ENCODE results near the gene FANCI.

The FANCI gene

GRCh38 chr15:89211678-89212170 is 32.1 kb upstream of the FANCI start:
- H3K27me3 ChIP-seq (replicated peaks; ENCODE audit: control insufficient read depth, insufficient read depth, low read length), result no peaks in the 10 kb centered on the region; the same call in none of the 2 replicates
- H3K4me3 ChIP-seq (replicated peaks; ENCODE audit: low read depth, low read length), result no peak overlapping the region
- no peaks in the 10 kb centered on the region for H3K36me3 ChIP-seq (ENCODE audit: control insufficient read depth, insufficient read depth, low read length)
- no peak for TF ChIP-seq CTCF (IDR thresholded peaks at IDR 0.05; ENCODE audit: insufficient read depth, low read length, poor library complexity, severe bottlenecking)
- no peak for DNase-seq (ENCODE audit: extremely low read depth, insufficient read length)

GRCh38 chr15:89215627-89216026 is 28.2 kb upstream of the FANCI start:
- TF ChIP-seq CTCF (IDR thresholded peaks at IDR 0.05; ENCODE audit: insufficient read depth, low read length, poor library complexity, severe bottlenecking), result no peak
- H3K27me3 ChIP-seq (replicated peaks; ENCODE audit: control insufficient read depth, insufficient read depth, low read length), result no peaks in the 10 kb centered on the region; the same call in none of the 2 replicates
- no peak overlapping the region for H3K4me3 ChIP-seq (replicated peaks; ENCODE audit: low read depth, low read length)
- no peak for DNase-seq (ENCODE audit: extremely low read depth, insufficient read length)
- H3K36me3 ChIP-seq (ENCODE audit: control insufficient read depth, insufficient read depth, low read length), result no peaks in the 10 kb centered on the region

- Histone ChIP-seq H3K27me3 (replicated peaks; ENCODE audit: control insufficient read depth, insufficient read depth, low read length) (no peaks in the 10 kb centered on the region; the same call in 1 of the 2 replicates), H3K4me3 (replicated peaks; ENCODE audit: low read depth, low read length) (no peak overlapping the region), H3K36me3 (ENCODE audit: control insufficient read depth, insufficient read depth, low read length) (no peaks in the 10 kb centered on the region)
- no peak for DNase-seq (ENCODE audit: extremely low read depth, insufficient read length)
- no peak for TF ChIP-seq CTCF (IDR thresholded peaks at IDR 0.05; ENCODE audit: insufficient read depth, low read length, poor library complexity, severe bottlenecking)
These were observed 26.7 kb upstream of the FANCI start for GRCh38 chr15:89217031-89217430.

GRCh38 chr15:89217686-89218376 is 25.9 kb upstream of the FANCI start:
- DNase-seq (ENCODE audit: extremely low read depth, insufficient read length), result no peak

GRCh38 chr15:89218531-89218930 is 25.2 kb upstream of the FANCI start:
- no peak for TF ChIP-seq CTCF (IDR thresholded peaks at IDR 0.05; ENCODE audit: insufficient read depth, low read length, poor library complexity, severe bottlenecking)
- DNase-seq (ENCODE audit: extremely low read depth, insufficient read length), result no peak
- no peak overlapping the region for H3K4me3 ChIP-seq (replicated peaks; ENCODE audit: low read depth, low read length)
- H3K36me3 ChIP-seq (ENCODE audit: control insufficient read depth, insufficient read depth, low read length), result no peaks in the 10 kb centered on the region
- H3K27me3 ChIP-seq (replicated peaks; ENCODE audit: control insufficient read depth, insufficient read depth, low read length), result no peaks in the 10 kb centered on the region; the same call in 1 of the 2 replicates

More at GRCh38 chr15:89217686-89218376, 25.9 kb upstream of the FANCI start:
- TF ChIP-seq CTCF (IDR thresholded peaks at IDR 0.05; ENCODE audit: insufficient read depth, low read length, poor library complexity, severe bottlenecking), result no peak
- no peak overlapping the region for H3K4me3 ChIP-seq (replicated peaks; ENCODE audit: low read depth, low read length)
- no peaks in the 10 kb centered on the region; the same call in 1 of the 2 replicates for H3K27me3 ChIP-seq (replicated peaks; ENCODE audit: control insufficient read depth, insufficient read depth, low read length)
- H3K36me3 ChIP-seq (ENCODE audit: control insufficient read depth, insufficient read depth, low read length), result no peaks in the 10 kb centered on the region
